HFFc6 (cell line): ENCODE data around the gene SLC8A1. TPM values are rescaled to one million over a fixed set of nuclear protein-coding genes. Genes with fewer than 3 reads are reported as not detected.

Experiments used
- DNase-seq: peaks from one replicate; pipeline ENCODE4 v3.0.0-alpha.2; 2018
- H3K27ac Mint-ChIP-seq: 2 replicates; pipeline ENCODE4 v1.8.0; 2020; ENCODE audit warnings: mild to moderate bottlenecking, mixed read lengths
- H3K27me3 Mint-ChIP-seq: 2 replicates; pipeline ENCODE4 v1.8.0; 2021; ENCODE audit warnings: mild to moderate bottlenecking, moderate library complexity, mixed read lengths; ENCODE audit not compliant: insufficient read depth
- H3K36me3 Mint-ChIP-seq: 2 replicates; pipeline ENCODE4 v1.8.0; 2021; ENCODE audit warnings: low read depth, mixed read lengths
- H3K4me1 Mint-ChIP-seq: 2 replicates; pipeline ENCODE4 v1.8.0; 2020; ENCODE audit warnings: low read depth, mixed read lengths
- H3K4me3 Mint-ChIP-seq: 2 replicates; pipeline ENCODE4 v1.8.0; 2020; ENCODE audit warnings: mild to moderate bottlenecking, moderate library complexity, mixed read lengths
- H3K9me3 Mint-ChIP-seq: 2 replicates; pipeline ENCODE4 v1.8.0; 2020; ENCODE audit warnings: mild to moderate bottlenecking, mixed read lengths
- total RNA-seq, 6 experiments: library from RNA; stranded (reverse); fragmentation: NEBNext Ultra II Directional; extraction: Animal tissue kit (Norgen Biotek cat#: 25700); gene quantifications; 2 replicates in 1 of 6; 3 replicates in 5 of 6; pipeline ENCODE4 v1.2.3, GENCODE V29; 2021
- TF ChIP-seq, protein P1 (sequence below): fragments of 200-600 bp; sonication (generic); IDR thresholded peaks from 2 replicates; pipeline ENCODE4 v1.5.0; 2021; ENCODE audit warnings: antibody characterized with exemption, mild to moderate bottlenecking

Gene SLC8A1
- total RNA-seq, 6 experiments from 2014 or later = 71.5 to 96.9 (median 92.2) TPM

DNA sequence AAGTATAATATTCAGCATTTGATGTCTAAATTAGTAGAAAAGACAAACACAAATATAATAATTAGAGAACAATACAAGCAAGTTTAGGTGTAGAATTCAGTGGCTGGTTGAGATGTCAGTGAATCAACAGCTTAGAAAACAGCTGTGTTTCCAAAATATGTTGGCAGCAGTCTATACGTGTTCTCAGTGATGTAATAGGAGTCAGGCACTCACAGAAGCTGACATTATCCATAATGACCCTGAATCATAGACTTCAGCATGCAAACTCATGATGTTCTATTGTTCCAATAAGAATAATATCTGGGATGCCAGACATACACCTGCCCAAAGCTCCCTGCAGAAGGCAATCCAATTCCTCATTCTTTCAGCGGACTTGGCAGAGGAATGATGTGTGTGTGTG, 164.7 kb downstream of the SLC8A1 start:
- H3K27me3 Mint-ChIP-seq = peaks cover 3% of the 10 kb centered on the region
- H3K9me3 Mint-ChIP-seq = no peaks in the 10 kb centered on the region
- no peaks in the 10 kb centered on the region for H3K36me3 Mint-ChIP-seq
- H3K4me3 Mint-ChIP-seq = no peak overlapping the region
- peaks cover 48% of the 10 kb centered on the region for H3K4me1 Mint-ChIP-seq
- H3K27ac Mint-ChIP-seq = no peak overlapping the region
- TF ChIP-seq, protein P1, sequence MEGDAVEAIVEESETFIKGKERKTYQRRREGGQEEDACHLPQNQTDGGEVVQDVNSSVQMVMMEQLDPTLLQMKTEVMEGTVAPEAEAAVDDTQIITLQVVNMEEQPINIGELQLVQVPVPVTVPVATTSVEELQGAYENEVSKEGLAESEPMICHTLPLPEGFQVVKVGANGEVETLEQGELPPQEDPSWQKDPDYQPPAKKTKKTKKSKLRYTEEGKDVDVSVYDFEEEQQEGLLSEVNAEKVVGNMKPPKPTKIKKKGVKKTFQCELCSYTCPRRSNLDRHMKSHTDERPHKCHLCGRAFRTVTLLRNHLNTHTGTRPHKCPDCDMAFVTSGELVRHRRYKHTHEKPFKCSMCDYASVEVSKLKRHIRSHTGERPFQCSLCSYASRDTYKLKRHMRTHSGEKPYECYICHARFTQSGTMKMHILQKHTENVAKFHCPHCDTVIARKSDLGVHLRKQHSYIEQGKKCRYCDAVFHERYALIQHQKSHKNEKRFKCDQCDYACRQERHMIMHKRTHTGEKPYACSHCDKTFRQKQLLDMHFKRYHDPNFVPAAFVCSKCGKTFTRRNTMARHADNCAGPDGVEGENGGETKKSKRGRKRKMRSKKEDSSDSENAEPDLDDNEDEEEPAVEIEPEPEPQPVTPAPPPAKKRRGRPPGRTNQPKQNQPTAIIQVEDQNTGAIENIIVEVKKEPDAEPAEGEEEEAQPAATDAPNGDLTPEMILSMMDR = no peak
- no peak for DNase-seq

DNA sequence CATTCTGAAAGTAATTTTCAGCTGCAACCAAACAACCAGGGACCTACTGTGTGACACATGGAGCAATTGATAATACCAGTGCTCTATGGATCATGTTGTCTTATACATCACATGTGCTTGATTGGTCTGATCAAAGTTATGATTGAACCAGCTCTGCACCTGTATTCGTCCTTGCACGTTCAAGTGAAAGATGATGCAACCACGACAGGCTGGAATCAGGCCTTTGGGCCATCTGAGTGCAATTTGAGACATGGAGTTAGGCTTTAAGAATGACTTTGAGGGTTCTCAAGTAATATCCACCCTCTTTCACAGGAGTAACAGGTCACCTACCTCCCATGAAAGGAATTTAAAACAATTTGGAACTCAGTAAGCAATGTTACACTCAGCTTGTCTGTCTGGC, 165.2 kb downstream of the SLC8A1 start:
- Mint-ChIP-seq H3K27me3 (peaks cover 3% of the 10 kb centered on the region), H3K27ac (no peak overlapping the region), H3K9me3 (no peaks in the 10 kb centered on the region), H3K4me3 (no peak overlapping the region), H3K36me3 (no peaks in the 10 kb centered on the region), H3K4me1 (peaks cover 52% of the 10 kb centered on the region)
- no peak for DNase-seq
- TF ChIP-seq, protein P1 = no peak

DNA sequence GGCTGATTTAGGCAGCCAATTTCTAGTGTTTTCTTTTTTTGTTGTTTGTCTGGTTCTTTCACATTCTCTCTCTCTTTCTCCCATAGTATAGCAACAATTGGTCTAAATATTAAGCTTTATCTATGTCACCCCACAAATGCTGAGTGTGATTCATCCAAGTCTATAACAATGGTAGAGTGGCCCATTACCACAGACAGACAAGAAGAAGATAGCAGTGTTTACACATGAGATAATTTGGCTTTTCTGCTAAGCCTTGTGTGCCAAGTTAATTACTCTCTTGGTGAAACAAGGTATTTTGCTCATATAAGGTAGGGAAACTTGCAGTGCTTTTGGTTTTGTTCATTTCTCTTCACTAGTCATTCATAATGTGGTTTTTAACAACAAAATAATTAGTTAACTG, 166.5 kb downstream of the SLC8A1 start:
- Mint-ChIP-seq H3K4me1 (peaks cover 66% of the 10 kb centered on the region), H3K4me3 (no peak overlapping the region), H3K27ac (peak overlapping the region; percentile 55; the same call in 1 of the 2 replicates), H3K27me3 (peaks cover 3% of the 10 kb centered on the region), H3K9me3 (no peaks in the 10 kb centered on the region), H3K36me3 (no peaks in the 10 kb centered on the region)
- TF ChIP-seq, protein P1 = no peak
- DNase-seq = no peak

DNA sequence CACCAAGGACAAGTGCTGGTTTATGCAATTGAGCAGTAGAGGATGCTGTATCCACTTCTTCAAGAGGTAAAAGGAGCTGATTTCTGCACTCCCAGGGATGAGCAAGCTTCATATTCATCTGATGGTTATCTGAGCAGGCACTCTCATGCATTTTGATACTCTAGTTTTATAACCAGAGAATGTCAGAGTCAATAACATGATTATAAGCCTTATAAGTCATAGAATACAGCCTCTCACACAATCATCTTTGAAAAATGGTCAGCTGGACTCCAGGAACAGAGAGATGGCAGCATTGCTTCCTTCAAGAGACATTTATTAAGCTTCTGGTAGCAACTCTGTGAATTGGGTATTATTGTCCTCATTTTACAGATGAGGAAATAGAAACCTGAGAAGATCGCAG, 167.1 kb downstream of the SLC8A1 start:
- H3K4me1 Mint-ChIP-seq = peaks cover 72% of the 10 kb centered on the region
- no peaks in the 10 kb centered on the region for H3K9me3 Mint-ChIP-seq
- H3K4me3 Mint-ChIP-seq = no peak overlapping the region; the same call in 1 of the 2 replicates
- peaks cover 3% of the 10 kb centered on the region for H3K27me3 Mint-ChIP-seq
- TF ChIP-seq, protein P1 = peak; percentile 39; the same call in 1 of the 2 replicates
- peak overlapping the region; percentile 55 for H3K27ac Mint-ChIP-seq
- H3K36me3 Mint-ChIP-seq = no peaks in the 10 kb centered on the region
- DNase-seq = peak; percentile 68

DNA sequence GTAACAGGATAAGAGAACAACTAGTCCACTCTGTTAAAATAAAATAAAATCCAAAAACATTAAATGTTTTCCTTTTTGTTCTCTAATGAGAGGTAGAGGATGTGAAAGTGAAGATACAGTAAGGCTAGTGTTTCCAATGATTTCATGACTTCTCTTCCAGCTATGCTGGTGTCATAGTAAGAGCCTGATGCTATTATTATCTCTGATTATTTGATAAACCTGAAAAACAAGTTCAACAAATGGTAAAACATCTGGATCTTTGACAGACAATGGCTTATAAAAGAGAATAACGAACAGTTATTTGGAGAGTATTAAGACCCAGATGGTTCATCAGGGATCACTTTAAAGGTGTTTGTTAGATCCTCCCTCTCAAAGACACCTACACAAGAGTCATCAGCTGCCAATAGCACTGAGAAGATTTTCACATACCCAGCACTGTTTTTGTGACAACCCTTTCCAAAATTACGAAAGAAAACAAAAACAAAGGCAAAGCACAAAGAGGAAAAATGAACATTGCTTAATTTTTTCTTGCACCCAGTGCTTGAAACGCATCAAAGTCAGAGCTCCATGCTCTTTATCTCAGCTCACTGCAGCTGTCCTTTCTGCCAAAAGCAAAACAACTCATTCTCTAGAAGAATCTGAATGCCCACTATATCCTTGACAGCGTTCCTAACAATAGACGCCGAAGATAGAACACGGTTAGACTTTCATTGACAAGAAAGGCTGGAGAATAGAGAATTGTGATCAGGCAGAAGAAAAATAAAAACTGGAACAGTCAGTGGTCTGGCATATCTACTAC, 168.6 kb downstream of the SLC8A1 start:
- Mint-ChIP-seq H3K4me3 (no peak overlapping the region), H3K4me1 (peaks cover 87% of the 10 kb centered on the region), H3K36me3 (no peaks in the 10 kb centered on the region), H3K27me3 (peaks cover 3% of the 10 kb centered on the region), H3K9me3 (no peaks in the 10 kb centered on the region), H3K27ac (no peak overlapping the region)
- TF ChIP-seq, protein P1 = no peak
- DNase-seq = no peak
